ENCODE measurements around the gene TMEM184B. TPM values are rescaled to one million over a fixed set of nuclear protein-coding genes. Genes with fewer than 3 reads are reported as not detected.

The TMEM184B gene
- total and polyA plus RNA-seq, 5 donors = 32.2 to 55.8 (median 49.2) TPM

GRCh38 chr22:38314933-38315822 is 42.4 kb upstream of the TMEM184B start:
- no peaks in the 10 kb centered on the region for H3K27me3 ChIP-seq (ENCODE audit: control insufficient read depth, insufficient read depth)
- H3K4me1 ChIP-seq (ENCODE audit: control insufficient read depth, insufficient read depth, low read length) = peaks cover 39% of the 10 kb centered on the region
- H3K9me3 ChIP-seq (ENCODE audit: control insufficient read depth, low read length) = no peaks in the 10 kb centered on the region
- 6% methylated on average over 21 of the region's 21 CpGs for WGBS
- H3K27ac ChIP-seq (ENCODE audit: low read length) = peak overlapping the region; percentile 100
- DNase-seq (peak in 2 of 3 donors; percentile 67 to 70), ATAC-seq (peak in 1 of 2 donors; percentile 2)
- intact Hi-C loops (cut with DNase I) = no loop called here
- peak overlapping the region; percentile 98 for H3K4me3 ChIP-seq (ENCODE audit: low read length)

- intact Hi-C loops (cut with DNase I) = no loop called here
- peak overlapping the region; percentile 98 for H3K4me3 ChIP-seq (ENCODE audit: low read length)
- H3K27ac ChIP-seq (ENCODE audit: low read length) = peak overlapping the region; percentile 100
- peaks cover 43% of the 10 kb centered on the region for H3K4me1 ChIP-seq (ENCODE audit: control insufficient read depth, insufficient read depth, low read length)
- ATAC-seq = no peak
- DNase-seq = peak in 2 of 3 donors; percentile 14 to 42
- WGBS = 28% methylated on average over 23 of the region's 23 CpGs
- H3K9me3 ChIP-seq (ENCODE audit: control insufficient read depth, low read length) = no peaks in the 10 kb centered on the region
- H3K27me3 ChIP-seq (ENCODE audit: control insufficient read depth, insufficient read depth) = no peaks in the 10 kb centered on the region
Measured at GRCh38 chr22:38314051-38314932, 41.5 kb upstream of the TMEM184B start.

- H3K27me3 ChIP-seq (ENCODE audit: control insufficient read depth, insufficient read depth) = no peaks in the 10 kb centered on the region
- intact Hi-C loops (cut with DNase I) = no loop called here
- H3K4me1 ChIP-seq (ENCODE audit: control insufficient read depth, insufficient read depth, low read length) = peaks cover 51% of the 10 kb centered on the region
- peak overlapping the region; percentile 100 for H3K27ac ChIP-seq (ENCODE audit: low read length)
- no peaks in the 10 kb centered on the region for H3K9me3 ChIP-seq (ENCODE audit: control insufficient read depth, low read length)
- H3K4me3 ChIP-seq (ENCODE audit: low read length) = no peak overlapping the region
- DNase-seq = peak; percentile 86 to 92 (median 91)
- peak; percentile 23 to 44 for ATAC-seq
- WGBS = 15% methylated on average over 11 of the region's 11 CpGs
Measured at GRCh38 chr22:38313384-38313955, 40.7 kb upstream of the TMEM184B start.

- Histone ChIP-seq H3K27ac (ENCODE audit: low read length) (peak overlapping the region; percentile 100), H3K4me3 (ENCODE audit: low read length) (no peak overlapping the region), H3K4me1 (ENCODE audit: control insufficient read depth, insufficient read depth, low read length) (peaks cover 53% of the 10 kb centered on the region), H3K27me3 (ENCODE audit: control insufficient read depth, insufficient read depth) (no peaks in the 10 kb centered on the region), H3K9me3 (ENCODE audit: control insufficient read depth, low read length) (no peaks in the 10 kb centered on the region)
- intact Hi-C loops (cut with DNase I) = no loop called here
- 81% methylated on average over 7 of the region's 7 CpGs for WGBS
- no peak for ATAC-seq
- no peak for DNase-seq
Measured at GRCh38 chr22:38312261-38312800, 39.5 kb upstream of the TMEM184B start.

GRCh38 chr22:38311323-38311620 is 38.5 kb upstream of the TMEM184B start:
- H3K27me3 ChIP-seq (ENCODE audit: control insufficient read depth, insufficient read depth) = no peaks in the 10 kb centered on the region
- ATAC-seq = no peak
- WGBS = 42% methylated on average over 4 of the region's 4 CpGs
- peak overlapping the region; percentile 10 for H3K27ac ChIP-seq (ENCODE audit: low read length)
- DNase-seq = no peak
- no peak overlapping the region for H3K4me3 ChIP-seq (ENCODE audit: low read length)
- intact Hi-C loops (cut with DNase I) = no loop called here
- peaks cover 53% of the 10 kb centered on the region for H3K4me1 ChIP-seq (ENCODE audit: control insufficient read depth, insufficient read depth, low read length)
- no peaks in the 10 kb centered on the region for H3K9me3 ChIP-seq (ENCODE audit: control insufficient read depth, low read length)

GRCh38 chr22:38310518-38311322 is 37.9 kb upstream of the TMEM184B start:
- ATAC-seq (peak; percentile 7 to 15), DNase-seq (peak; percentile 53 to 81 (median 80))
- Histone ChIP-seq H3K27me3 (ENCODE audit: control insufficient read depth, insufficient read depth) (no peaks in the 10 kb centered on the region), H3K9me3 (ENCODE audit: control insufficient read depth, low read length) (no peaks in the 10 kb centered on the region), H3K27ac (ENCODE audit: low read length) (peak overlapping the region; percentile 75), H3K4me1 (ENCODE audit: control insufficient read depth, insufficient read depth, low read length) (peaks cover 54% of the 10 kb centered on the region), H3K4me3 (ENCODE audit: low read length) (no peak overlapping the region)
- WGBS = 52% methylated on average over 18 of the region's 18 CpGs
- intact Hi-C loops (cut with DNase I) = no loop called here

- H3K27me3 ChIP-seq (ENCODE audit: control insufficient read depth, insufficient read depth) = no peaks in the 10 kb centered on the region
- peak overlapping the region; percentile 75 for H3K27ac ChIP-seq (ENCODE audit: low read length)
- WGBS = 44% methylated on average over 18 of the region's 18 CpGs
- no peak overlapping the region for H3K4me3 ChIP-seq (ENCODE audit: low read length)
- ATAC-seq (peak; percentile 28 to 34), DNase-seq (peak in 2 of 3 donors; percentile 49 to 70)
- intact Hi-C loops (cut with DNase I) = no loop called here
- H3K4me1 ChIP-seq (ENCODE audit: control insufficient read depth, insufficient read depth, low read length) = peaks cover 50% of the 10 kb centered on the region
- no peaks in the 10 kb centered on the region for H3K9me3 ChIP-seq (ENCODE audit: control insufficient read depth, low read length)
Measured at GRCh38 chr22:38309614-38310517, 37.1 kb upstream of the TMEM184B start.

- Histone ChIP-seq H3K27me3 (ENCODE audit: control insufficient read depth, insufficient read depth) (no peaks in the 10 kb centered on the region), H3K9me3 (ENCODE audit: control insufficient read depth, low read length) (no peaks in the 10 kb centered on the region), H3K27ac (ENCODE audit: low read length) (peak overlapping the region; percentile 14), H3K4me3 (ENCODE audit: low read length) (no peak overlapping the region), H3K4me1 (ENCODE audit: control insufficient read depth, insufficient read depth, low read length) (peaks cover 48% of the 10 kb centered on the region)
- intact Hi-C loops (cut with DNase I) = no loop called here
- ATAC-seq = no peak
- no peak for DNase-seq
- 58% methylated on average over 10 of the region's 10 CpGs for WGBS
Measured at GRCh38 chr22:38308791-38309498, 36.1 kb upstream of the TMEM184B start.

All from right cardiac atrium (tissue), 5 donors.